ENCODE results near the gene TMEM174.
A peak's percentile ranks its signal among the peaks of the same experiment; 100 is the strongest.

Gene TMEM174

GRCh38 chr5:73154208-73155006, 18.6 kb upstream of the TMEM174 start:
- no peak for DNase-seq (ENCODE audit: low spot score)

GRCh38 chr5:73155271-73156222, 17.4 kb upstream of the TMEM174 start:
- no peak for DNase-seq (ENCODE audit: low spot score)

- no peak for DNase-seq (ENCODE audit: low spot score)
Observed at GRCh38 chr5:73157414-73158303, 15.3 kb upstream of the TMEM174 start.

GRCh38 chr5:73158313-73158712, 14.7 kb upstream of the TMEM174 start:
- DNase-seq (ENCODE audit: low spot score) = no peak

- DNase-seq (ENCODE audit: low spot score) = no peak
Observed at GRCh38 chr5:73160239-73160671, 12.7 kb upstream of the TMEM174 start.

- peak; percentile 37 for DNase-seq (ENCODE audit: low spot score)
Observed at GRCh38 chr5:73170522-73170921, 2.5 kb upstream of the TMEM174 start.

- no peak for DNase-seq (ENCODE audit: low spot score)
Observed at GRCh38 chr5:73171495-73171894, 1.5 kb upstream of the TMEM174 start.

- DNase-seq (ENCODE audit: low spot score) = no peak
Observed at GRCh38 chr5:73174100-73174815, 1.3 kb downstream of the TMEM174 start.

GRCh38 chr5:73176250-73176649, 3.3 kb downstream of the TMEM174 start:
- DNase-seq (ENCODE audit: low spot score) = no peak

- no peak for DNase-seq (ENCODE audit: low spot score)
Observed at GRCh38 chr5:73178265-73178664, 5.3 kb downstream of the TMEM174 start.

GRCh38 chr5:73179730-73180129, 6.7 kb downstream of the TMEM174 start:
- no peak for DNase-seq (ENCODE audit: low spot score)

GRCh38 chr5:73180566-73180965, 7.6 kb downstream of the TMEM174 start:
- DNase-seq (ENCODE audit: low spot score) = no peak

- no peak for DNase-seq (ENCODE audit: low spot score)
Observed at GRCh38 chr5:73182307-73182706, 9.3 kb downstream of the TMEM174 start.

GRCh38 chr5:73183000-73183399, 10.0 kb downstream of the TMEM174 start:
- DNase-seq (ENCODE audit: low spot score) = no peak

- no peak for DNase-seq (ENCODE audit: low spot score)
Observed at GRCh38 chr5:73183481-73183891, 10.5 kb downstream of the TMEM174 start.

- DNase-seq (ENCODE audit: low spot score) = no peak
Observed at GRCh38 chr5:73186976-73187375, 14.0 kb downstream of the TMEM174 start.

- DNase-seq (ENCODE audit: low spot score) = peak; percentile 13
Observed at GRCh38 chr5:73188764-73189531, 16.0 kb downstream of the TMEM174 start.

- DNase-seq (ENCODE audit: low spot score) = no peak
Observed at GRCh38 chr5:73189871-73190376, 16.9 kb downstream of the TMEM174 start.

GRCh38 chr5:73192370-73192769, 19.4 kb downstream of the TMEM174 start:
- DNase-seq (ENCODE audit: low spot score) = no peak

- DNase-seq (ENCODE audit: low spot score) = no peak
Observed at GRCh38 chr5:73193592-73193991, 20.6 kb downstream of the TMEM174 start.
